GM12891 (cell line): Measurements from ENCODE around the gene CCDC12.

Experiments
- DNase-seq: peaks from one replicate; pipeline ENCODE4 v3.0.0; 2011; ENCODE audit warnings: low spot score; ENCODE audit not compliant: insufficient read length
- FAIRE-seq: peaks from 2 replicates; lab custom pipeline; 2011; peaks lifted over from hg19 to GRCh38; lab: Jason Lieb, UNC
- PAX5 ChIP-seq: IDR thresholded peaks from 2 replicates; pipeline ENCODE4 v1.6.1; 2011; ENCODE audit warnings: low read length, moderate library complexity, mild to moderate bottlenecking; ENCODE audit not compliant: insufficient read depth, severe bottlenecking
- POLR2A ChIP-seq: IDR thresholded peaks from 2 replicates; pipeline ENCODE4 v1.6.1; 2011; ENCODE audit warnings: low read depth, low read length, control low read depth
- POLR2AphosphoS5 ChIP-seq: IDR thresholded peaks from 2 replicates; pipeline ENCODE4 v1.6.1; 2011; ENCODE audit warnings: low read depth, low read length, control low read depth
- POU2F2 ChIP-seq: IDR thresholded peaks from 2 replicates; pipeline ENCODE4 v1.6.1; 2011; ENCODE audit warnings: low read depth, mild to moderate bottlenecking, control low read depth, low read length, moderate library complexity
- SPI1 ChIP-seq: IDR thresholded peaks from 2 replicates; pipeline ENCODE4 v1.6.1; 2011; ENCODE audit warnings: low read depth, low read length, control low read depth
- TAF1 ChIP-seq: IDR thresholded peaks from 2 replicates; pipeline ENCODE4 v1.6.1; 2011; ENCODE audit warnings: low read depth, low read length, control low read depth

Gene CCDC12

GRCh38 chr3:46981932-46982471, 5.5 kb upstream of the CCDC12 start:
- FAIRE-seq (no peak), DNase-seq (no peak)

GRCh38 chr3:46979958-46980497, 3.5 kb upstream of the CCDC12 start:
- DNase-seq = no peak
- no peak for FAIRE-seq
- no peak for TF ChIP-seq POU2F2
- no peak for TF ChIP-seq TAF1
- no peak for TF ChIP-seq PAX5
- no peak for TF ChIP-seq POLR2A
- TF ChIP-seq SPI1 = no peak
- no peak for TF ChIP-seq POLR2AphosphoS5

More at GRCh38 chr3:46981932-46982471, 5.5 kb upstream of the CCDC12 start:
- TF ChIP-seq PAX5 (no peak), POU2F2 (no peak), TAF1 (no peak), SPI1 (no peak), POLR2A (no peak), POLR2AphosphoS5 (no peak)

GRCh38 chr3:46978985-46979944, 2.7 kb upstream of the CCDC12 start, which contains the start of gene NBEAL2:
TSS of gene NBEAL2 (plus strand) at chr3:46979666. CDS start at chr3:46979862, 196 bp downstream.
- DNase-seq (peak; percentile 94), FAIRE-seq (peak; percentile 98)
- TF ChIP-seq POU2F2 = 0 out of 2 replicates have a peak, but pooled peaks have one; percentile 15
- TF ChIP-seq TAF1 = 0 out of 2 replicates have a peak, but pooled peaks have one; percentile 32
- TF ChIP-seq PAX5 = peak; percentile 40
- 0 out of 2 replicates have a peak, but pooled peaks have one; percentile 27 for TF ChIP-seq POLR2AphosphoS5
- TF ChIP-seq POLR2A = no peak; the same call in 1 of the 2 replicates

GRCh38 chr3:46978381-46978780, 1.8 kb upstream of the CCDC12 start:
- TF ChIP-seq POU2F2 = no peak
- no peak for TF ChIP-seq POLR2AphosphoS5
- no peak for TF ChIP-seq PAX5
- no peak for TF ChIP-seq POLR2A
- TF ChIP-seq SPI1 = no peak
- TF ChIP-seq TAF1 = no peak
- no peak for DNase-seq
- no peak for FAIRE-seq

GRCh38 chr3:46977811-46978195, 1.3 kb upstream of the CCDC12 start:
- no peak for TF ChIP-seq PAX5
- TF ChIP-seq TAF1 = no peak
- no peak for TF ChIP-seq SPI1
- FAIRE-seq (no peak), DNase-seq (no peak)

GRCh38 chr3:46974421-46975171, 1.9 kb downstream of the CCDC12 start:
- TF ChIP-seq SPI1 (peak; percentile 78), TAF1 (no peak)
- DNase-seq (no peak), FAIRE-seq (peak; percentile 91)

GRCh38 chr3:46972396-46972795, 4.1 kb downstream of the CCDC12 start:
- DNase-seq (no peak), FAIRE-seq (peak; percentile 61)
- TF ChIP-seq SPI1 (no peak), POLR2AphosphoS5 (no peak), POLR2A (no peak), PAX5 (no peak), POU2F2 (no peak), TAF1 (no peak)

GRCh38 chr3:46971742-46972141, 4.8 kb downstream of the CCDC12 start:
- DNase-seq = no peak
- TF ChIP-seq POLR2AphosphoS5 = no peak
- peak; percentile 75 for TF ChIP-seq SPI1
- FAIRE-seq = peak; percentile 78

- FAIRE-seq = no peak
- no peak for DNase-seq
Observed at GRCh38 chr3:46971151-46971550, 5.4 kb downstream of the CCDC12 start.

More at GRCh38 chr3:46971151-46971550, 5.4 kb downstream of the CCDC12 start:
- TF ChIP-seq TAF1 (no peak), SPI1 (peak; percentile 9; the same call in 1 of the 2 replicates)
